Posterior cingulate gyrus (tissue), 11 donors: ENCODE measurements around the gene RBM10.

Experiments used
- DNase-seq, 10 donors: peaks; one replicate each; pipeline versions ENCODE4 v3.0.0 to v3.0.0-alpha.2; 2020 to 2021; ENCODE audit warnings: mixed read lengths in 3 of 10
- intact Hi-C: fragments of 100-400 bp; cut with DNase I; formaldehyde crosslinking; loops from one replicate; pipeline ENCODE4 v1.15.1; 2023

The RBM10 gene

DNA sequence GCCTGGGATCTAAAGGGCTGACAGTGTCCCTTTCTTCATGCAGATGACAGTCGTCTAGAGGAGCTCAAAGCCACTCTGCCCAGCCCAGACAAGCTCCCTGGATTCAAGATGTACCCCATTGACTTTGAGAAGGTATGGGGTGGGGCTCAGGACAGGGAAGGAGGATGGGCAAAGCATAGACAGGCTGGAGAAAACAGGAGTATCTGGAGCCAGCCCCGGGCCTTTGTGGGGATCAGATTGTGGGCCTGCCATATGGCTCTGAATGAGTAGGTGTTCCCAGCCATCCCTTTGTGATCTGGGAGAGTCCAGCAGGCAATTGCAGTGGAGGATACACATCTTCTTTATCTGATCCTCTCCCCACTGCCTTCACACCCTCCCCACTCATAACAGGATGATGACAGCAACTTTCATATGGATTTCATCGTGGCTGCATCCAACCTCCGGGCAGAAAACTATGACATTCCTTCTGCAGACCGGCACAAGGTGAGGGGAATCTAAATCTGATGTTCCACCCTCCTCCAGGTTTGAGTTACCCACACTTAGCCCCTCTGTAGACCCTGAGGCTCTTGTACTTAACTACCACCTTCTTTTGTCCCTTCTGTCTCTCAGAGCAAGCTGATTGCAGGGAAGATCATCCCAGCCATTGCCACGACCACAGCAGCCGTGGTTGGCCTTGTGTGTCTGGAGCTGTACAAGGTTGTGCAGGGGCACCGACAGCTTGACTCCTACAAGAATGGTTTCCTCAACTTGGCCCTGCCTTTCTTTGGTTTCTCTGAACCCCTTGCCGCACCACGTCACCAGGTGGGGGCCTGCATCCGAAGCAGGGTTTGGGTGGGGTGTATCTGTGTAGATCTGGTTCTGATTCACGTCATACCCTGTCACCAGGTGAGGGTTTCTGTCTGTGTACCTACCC lies 67.6 kb downstream of the RBM10 start:
- peak in 1 of 10 donors; percentile 70 for DNase-seq
- intact Hi-C loops: no loop called here

- intact Hi-C loops: no loop called here
- peak in 2 of 10 donors; percentile 52 to 66 for DNase-seq
These were observed 69.5 kb downstream of the RBM10 start for GRCh38 chrX:47214435-47215077.

- peak in 1 of 10 donors; percentile 62 for DNase-seq
- intact Hi-C loops: no loop called here
These were observed 70.4 kb downstream of the RBM10 start for GRCh38 chrX:47215291-47215900.

GRCh38 chrX:47216393-47216925 lies 71.4 kb downstream of the RBM10 start:
- no peak for DNase-seq
- intact Hi-C loops: no loop called here

- DNase-seq: no peak
- intact Hi-C loops: loop anchor here (1.0 kb wide), 1 partner anchor 23 kb away; no protein-coding TSS in a partner anchor
These were observed 72.3 kb downstream of the RBM10 start for GRCh38 chrX:47217121-47217851.

GRCh38 chrX:47217852-47218279 lies 72.8 kb downstream of the RBM10 start:
- DNase-seq: peak; percentile 87 to 99 (median 94)
- intact Hi-C loops: loop anchor here (1.0 kb wide), 1 partner anchor 24 kb away; no protein-coding TSS in a partner anchor

DNA sequence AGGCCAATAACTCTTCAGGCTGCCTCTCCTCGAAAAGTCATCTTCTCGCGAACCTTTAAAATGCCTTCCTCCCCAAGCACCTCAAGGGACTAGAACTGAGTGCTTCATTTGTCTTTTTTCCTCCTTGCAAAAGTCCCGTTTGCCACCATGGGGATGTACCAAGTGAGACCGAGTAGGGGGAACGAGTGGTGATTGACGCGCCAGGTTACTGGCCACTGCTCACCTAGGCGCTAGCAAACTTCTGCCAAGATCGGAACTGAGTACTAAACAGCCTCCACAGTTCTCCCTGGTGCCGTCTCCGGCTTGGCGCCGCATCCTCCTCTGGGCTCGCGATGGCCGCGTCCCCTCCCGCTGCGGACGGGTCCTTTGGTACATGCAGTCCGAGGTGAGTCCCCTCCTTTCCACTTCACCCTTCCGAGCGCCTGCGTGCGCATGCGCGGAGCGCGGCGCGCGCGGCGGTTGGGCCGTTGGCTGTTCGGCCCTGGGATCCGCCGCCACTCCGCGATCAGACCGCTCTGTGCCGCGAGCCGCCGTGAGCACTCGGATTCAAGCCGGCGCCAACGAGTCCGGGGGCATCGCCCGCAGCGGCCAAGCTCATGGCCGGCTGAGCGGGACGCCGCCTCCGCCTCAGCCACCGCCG lies 73.4 kb downstream of the RBM10 start, which contains the start of gene CDK16:
CDK16 (plus strand) TSS at position 402 of the 640 bp plus-strand sequence. CDS start 4,877 bp downstream, outside the sequence.
- intact Hi-C loops: no loop called here
- peak; percentile 68 to 98 (median 74) for DNase-seq

DNA sequence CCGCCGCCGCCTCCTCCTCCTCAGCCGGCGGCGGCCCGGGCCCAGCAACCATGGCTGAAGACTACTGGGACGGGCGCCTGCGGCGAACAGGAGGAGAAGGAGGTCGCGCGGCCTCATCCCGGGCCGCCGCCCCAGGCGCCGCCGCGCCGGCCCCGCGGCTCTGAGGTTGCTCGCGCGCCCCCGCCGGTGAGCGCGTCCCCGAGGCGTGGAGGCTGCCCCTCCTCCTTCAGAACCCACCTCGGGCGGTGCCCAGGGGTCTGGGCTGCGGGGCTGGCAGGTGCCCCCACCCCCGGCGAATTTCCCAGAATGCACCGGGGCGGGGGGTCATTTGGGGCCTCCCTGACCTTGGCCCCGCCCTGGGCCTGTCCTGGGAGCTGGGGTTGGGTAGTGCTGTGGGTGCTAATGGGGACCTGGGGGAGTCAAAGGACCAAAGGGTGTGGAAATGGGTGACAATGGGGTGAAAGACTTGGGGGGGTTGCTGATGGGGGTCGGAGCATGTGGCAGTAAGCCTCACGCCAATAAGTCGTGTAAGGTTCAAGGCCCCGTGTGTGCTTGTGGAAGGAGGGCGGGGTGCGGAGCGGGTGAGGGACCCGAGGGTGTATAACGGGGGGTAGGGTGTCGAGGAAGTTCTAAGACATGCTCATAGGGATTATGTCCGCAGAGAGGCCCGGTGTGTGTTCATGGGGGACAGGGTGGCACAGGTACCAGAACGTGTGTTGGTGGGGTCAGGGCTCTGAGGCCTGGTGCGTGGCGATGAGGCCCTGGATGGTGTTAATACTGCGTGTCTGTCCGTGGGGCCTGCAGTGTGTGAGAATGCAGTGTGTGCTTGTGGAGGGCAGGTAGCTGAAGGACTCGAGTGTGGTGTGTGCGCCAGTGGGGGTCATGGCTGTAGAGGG lies 74.1 kb downstream of the RBM10 start:
- intact Hi-C loops: no loop called here
- DNase-seq: peak in 3 of 10 donors; percentile 24 to 88 (median 75)

DNA sequence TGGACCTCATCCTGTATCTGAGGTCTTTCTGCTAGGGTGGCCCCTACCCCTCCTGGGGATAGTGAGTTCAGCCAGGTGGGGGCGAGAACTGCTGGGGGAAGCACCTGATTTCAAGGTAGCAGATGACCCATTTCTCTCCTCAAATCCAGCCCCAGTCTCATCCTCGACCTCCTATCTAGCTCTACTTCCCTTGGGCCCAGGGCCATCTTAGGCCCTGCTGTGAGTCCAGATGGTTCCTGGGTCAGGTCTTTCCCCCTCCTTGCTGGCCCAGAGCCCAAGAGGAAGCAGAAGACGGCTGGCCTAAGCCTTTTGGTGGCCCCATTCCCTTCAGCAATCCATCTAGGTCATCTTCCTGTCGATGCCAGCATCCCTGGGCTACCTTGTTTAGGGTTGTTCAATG lies 76.7 kb downstream of the RBM10 start:
- peak in 1 of 10 donors; percentile 13 for DNase-seq
- intact Hi-C loops: no loop called here

DNA sequence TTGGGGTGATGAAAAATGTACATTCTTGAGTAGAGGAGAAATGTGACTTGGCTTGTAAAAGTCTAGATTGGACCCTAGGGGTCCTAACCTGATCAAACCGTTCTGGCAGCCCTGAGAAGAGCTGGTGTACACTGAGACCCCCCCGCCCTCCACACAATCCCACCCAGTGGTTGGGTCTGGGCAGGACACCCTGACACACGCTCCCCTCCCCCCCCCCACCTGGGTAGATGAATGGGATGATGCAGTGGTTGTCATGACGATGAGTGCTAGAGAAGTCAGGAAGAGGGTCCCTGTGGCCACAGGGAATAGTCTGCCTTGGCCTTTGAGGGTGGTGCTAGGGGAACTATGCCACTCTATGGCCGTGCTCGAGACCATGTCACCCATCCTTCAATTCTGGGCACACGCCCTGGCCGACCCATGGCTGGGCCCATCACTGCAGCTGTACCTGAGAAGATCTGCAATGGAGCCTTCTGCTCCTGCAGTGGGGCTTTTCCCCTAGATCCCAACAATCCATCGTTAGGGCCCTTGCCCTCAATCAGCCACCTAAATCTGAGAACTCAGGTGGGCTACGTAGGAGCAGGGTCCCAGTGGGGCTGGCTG lies 77.8 kb downstream of the RBM10 start:
- intact Hi-C loops: no loop called here

DNA sequence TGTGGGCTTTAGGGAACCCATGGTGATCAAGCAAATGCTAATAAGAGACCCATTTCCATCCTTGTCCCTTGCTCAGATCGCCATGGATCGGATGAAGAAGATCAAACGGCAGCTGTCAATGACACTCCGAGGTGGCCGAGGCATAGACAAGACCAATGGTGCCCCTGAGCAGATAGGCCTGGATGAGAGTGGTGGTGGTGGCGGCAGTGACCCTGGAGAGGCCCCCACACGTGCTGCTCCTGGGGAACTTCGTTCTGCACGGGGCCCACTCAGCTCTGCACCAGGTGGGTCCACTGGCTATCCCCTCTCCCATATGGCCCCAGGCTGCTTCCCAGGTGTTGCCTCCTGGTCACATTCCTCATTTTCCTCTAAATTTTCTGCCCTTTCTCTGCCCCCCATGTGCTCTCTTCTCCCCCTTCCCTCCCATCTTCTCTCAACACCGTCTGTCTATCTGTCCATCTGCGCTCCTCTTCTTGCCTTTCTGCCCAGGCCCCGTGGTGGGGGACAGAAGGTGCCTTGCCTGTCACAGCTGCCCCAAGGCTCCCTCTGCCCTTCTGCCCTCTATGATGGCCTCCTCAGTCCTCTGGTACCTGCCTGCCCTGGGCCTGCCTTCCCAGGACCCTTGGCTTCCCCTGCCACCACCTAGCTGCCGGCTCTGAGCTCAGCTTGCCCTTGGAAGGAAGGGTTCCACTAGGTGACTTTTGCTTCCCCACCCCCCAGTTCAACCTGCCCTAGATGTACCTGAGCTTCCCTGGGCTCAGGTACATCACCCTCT lies 78.6 kb downstream of the RBM10 start:
- intact Hi-C loops: no loop called here
- DNase-seq: peak in 1 of 10 donors; percentile 30

More for the DNA sequence above, 77.8 kb downstream of the RBM10 start:
- DNase-seq: peak in 1 of 10 donors; percentile 57

- peak in 1 of 10 donors; percentile 43 for DNase-seq
- intact Hi-C loops: no loop called here
These were observed 79.4 kb downstream of the RBM10 start for GRCh38 chrX:47224266-47224895.

- intact Hi-C loops: no loop called here
- DNase-seq: peak in 1 of 10 donors; percentile 45
These were observed 79.9 kb downstream of the RBM10 start for GRCh38 chrX:47224896-47225290.

GRCh38 chrX:47226071-47226470 lies 81.0 kb downstream of the RBM10 start:
- intact Hi-C loops: no loop called here
- peak in 2 of 10 donors; percentile 64 to 67 for DNase-seq

DNA sequence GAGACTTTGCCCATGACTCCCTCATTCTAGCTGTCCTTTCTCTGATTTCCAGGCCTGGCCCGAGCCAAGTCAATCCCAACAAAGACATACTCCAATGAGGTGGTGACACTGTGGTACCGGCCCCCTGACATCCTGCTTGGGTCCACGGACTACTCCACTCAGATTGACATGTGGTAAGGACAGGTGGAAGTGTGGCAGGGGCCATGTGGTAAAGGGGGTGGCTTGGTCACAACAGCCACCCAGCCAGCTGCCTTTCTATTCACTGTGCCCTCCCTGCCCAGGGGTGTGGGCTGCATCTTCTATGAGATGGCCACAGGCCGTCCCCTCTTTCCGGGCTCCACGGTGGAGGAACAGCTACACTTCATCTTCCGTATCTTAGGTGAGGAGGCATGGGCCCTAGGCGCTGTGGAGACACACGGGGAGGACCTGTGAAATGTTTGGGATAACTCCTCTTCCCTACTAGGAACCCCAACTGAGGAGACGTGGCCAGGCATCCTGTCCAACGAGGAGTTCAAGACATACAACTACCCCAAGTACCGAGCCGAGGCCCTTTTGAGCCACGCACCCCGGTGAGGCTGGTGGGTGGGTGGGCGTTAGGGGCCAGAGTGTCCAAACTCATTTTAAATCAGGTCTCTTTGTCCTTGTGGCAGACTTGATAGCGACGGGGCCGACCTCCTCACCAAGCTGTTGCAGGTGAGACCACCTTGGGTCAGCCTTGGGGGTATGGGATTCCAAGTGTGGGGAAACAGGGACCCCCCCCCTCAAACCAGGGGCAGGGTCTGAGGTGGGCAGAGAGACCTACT lies 81.7 kb downstream of the RBM10 start:
- intact Hi-C loops: no loop called here
- peak in 2 of 10 donors; percentile 10 to 64 for DNase-seq

DNA sequence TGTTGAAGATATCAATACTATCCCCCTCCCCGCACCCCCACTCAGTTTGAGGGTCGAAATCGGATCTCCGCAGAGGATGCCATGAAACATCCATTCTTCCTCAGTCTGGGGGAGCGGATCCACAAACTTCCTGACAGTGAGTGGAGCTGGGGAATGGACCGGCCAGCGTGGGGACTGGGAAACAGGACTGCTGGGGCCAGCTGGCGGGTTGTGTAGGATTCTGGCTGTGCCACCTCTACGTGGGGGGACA lies 82.2 kb downstream of the RBM10 start:
- peak in 2 of 10 donors; percentile 4 to 66 for DNase-seq
- intact Hi-C loops: no loop called here
